GM21737 (cell line): ENCODE measurements around the gene C11orf71.

ENCODE experiments used
- ATAC-seq: cut with Tn5 transposase; IDR thresholded peaks from one replicate; pipeline ENCODE4 v1.9.1; 2021; ENCODE audit warnings: mild to moderate bottlenecking, moderate library complexity; ENCODE audit not compliant: unreplicated experiment

The C11orf71 gene

DNA sequence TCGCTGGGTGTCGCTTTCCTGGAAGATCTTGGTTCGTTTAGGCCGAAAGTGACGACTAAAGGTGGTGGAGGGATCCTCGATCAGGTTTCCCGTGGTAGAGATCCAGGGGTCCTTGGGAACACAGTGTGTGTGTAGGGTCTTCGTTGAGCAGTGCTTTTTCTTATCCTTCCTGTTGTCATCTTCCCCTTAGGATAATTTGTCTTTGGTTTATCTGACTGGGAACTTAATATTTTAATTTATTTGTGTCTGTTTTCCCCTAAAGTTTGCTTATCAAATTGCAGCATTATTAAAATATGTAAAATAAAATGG is 558 bp upstream of the C11orf71 start:
- ATAC-seq = no peak

DNA sequence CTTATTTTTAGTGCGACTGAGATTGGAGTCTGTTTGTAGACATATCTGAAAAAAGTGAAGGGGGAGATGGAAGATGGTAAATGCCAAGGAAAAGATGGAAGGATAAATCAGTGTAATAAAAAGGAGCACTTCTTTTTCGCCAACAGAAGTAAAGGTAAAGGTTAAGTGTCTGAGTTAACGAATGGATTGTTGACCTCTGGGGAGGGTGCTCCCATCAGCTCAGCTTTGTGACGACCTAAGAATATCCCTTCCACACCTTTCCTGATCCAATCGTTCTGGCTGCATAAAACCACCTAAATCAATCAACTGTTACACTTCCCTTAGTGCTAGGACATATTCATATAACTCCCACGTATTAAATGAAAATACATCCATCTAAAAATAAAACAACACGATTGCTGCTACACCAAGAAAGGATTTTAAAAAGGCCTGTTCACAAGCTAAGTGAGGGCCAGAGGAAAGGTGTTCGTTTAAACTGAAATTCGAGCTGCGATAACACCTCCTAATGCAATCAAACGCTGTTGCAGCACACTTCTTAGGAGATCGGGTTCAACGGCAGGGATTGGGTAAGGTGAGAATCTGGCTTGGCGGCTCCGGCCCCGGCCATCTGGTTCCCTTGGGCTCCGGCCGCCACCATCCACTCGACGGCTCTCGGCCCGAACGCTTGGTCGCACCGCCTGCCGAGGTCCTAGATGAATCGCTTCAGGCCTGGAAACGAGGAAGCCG is 658 bp downstream of the C11orf71 start:
- ATAC-seq = no peak

DNA sequence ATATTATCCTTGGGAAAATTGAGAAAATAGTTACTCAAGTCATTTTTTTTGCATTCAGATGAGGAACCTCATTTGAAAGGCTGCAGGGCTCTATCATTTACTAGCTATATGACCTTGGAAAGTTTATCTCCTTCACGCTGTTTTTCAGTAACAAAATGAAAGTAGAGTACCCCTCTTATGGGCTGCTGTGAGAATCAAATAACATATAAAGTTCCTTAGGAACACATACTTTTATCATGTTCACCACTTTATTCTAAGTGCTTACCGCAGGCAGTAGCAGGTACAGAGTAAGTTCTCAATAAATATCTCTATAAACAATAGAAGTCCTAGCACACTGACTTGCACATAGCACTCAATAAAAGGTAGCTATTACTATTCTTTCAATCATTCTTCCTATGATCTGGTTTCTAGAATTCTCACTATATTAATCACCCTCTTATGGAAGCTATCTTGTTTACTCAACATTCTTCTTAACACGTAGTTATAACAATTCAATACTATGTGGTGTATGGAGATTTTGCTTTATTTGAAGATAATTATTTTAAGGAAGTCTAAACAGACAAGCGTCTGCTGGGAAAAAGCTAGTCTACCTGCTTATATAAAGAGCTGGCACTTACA is 1.9 kb downstream of the C11orf71 start:
- ATAC-seq = no peak

DNA sequence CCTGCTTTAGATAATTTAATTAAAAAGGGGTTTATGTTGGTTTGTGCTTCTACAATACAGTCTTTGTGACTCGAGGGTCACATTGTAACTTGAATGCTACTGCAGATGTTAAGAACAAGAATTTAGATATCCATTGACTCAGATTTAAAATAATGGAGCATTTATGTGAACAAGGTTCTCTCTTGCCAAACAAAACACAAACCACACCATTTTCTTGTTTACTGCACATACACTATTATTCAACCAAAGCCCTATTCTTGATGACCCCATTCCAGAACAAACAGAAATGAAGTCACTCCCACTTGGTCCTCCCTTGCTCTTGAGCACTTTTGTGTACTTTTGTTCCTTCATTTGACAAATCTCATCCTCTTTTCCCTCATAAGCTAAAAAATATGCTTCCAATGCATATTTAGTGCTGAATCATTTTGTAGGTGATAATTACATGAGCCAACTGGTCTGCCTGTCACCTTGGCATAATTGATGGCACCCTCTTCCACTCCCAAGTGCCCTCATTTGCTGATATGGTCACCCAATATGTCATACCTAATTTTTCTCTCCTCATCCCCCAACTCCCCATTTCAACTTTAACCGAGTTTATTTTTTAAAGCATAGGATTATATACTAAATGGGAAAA is 2.8 kb downstream of the C11orf71 start:
- no peak for ATAC-seq

DNA sequence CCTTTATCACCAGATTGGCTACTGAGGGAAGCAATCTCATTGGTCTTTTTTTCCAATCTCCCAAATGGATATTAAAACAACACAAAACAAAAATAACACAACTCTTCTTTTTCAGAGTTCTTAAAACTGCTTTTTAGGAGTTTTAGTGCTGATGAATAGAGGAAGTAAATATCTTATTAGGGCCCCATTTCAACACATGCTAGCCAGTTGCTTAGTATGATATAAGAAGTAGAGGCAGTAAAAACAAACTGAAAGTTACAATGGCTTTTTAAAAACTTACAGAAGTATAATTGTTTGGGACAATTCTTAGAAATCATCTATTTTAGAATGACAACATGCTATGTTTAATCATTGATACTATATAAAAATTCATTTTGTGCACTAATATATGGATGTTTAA is 3.4 kb downstream of the C11orf71 start:
- no peak for ATAC-seq

DNA sequence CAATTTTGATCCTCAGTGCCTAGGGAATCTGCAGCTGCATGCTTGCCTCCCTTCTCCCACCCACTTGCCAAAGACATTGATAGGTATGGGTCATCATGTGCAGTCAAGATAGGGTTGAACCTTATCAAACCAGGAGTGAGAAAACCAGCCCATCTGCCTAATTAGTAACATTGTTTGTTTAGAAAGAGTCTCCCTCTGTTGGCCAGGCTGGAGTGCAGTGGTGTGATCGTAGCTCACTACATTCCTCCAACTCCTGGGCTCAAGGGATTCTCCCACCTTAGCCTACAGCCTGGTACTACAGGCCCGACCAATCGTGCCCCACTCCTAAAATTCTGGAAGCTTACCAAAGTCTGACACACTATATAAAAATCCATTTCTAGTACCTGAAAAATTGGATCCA is 4.6 kb downstream of the C11orf71 start:
- no peak for ATAC-seq

DNA sequence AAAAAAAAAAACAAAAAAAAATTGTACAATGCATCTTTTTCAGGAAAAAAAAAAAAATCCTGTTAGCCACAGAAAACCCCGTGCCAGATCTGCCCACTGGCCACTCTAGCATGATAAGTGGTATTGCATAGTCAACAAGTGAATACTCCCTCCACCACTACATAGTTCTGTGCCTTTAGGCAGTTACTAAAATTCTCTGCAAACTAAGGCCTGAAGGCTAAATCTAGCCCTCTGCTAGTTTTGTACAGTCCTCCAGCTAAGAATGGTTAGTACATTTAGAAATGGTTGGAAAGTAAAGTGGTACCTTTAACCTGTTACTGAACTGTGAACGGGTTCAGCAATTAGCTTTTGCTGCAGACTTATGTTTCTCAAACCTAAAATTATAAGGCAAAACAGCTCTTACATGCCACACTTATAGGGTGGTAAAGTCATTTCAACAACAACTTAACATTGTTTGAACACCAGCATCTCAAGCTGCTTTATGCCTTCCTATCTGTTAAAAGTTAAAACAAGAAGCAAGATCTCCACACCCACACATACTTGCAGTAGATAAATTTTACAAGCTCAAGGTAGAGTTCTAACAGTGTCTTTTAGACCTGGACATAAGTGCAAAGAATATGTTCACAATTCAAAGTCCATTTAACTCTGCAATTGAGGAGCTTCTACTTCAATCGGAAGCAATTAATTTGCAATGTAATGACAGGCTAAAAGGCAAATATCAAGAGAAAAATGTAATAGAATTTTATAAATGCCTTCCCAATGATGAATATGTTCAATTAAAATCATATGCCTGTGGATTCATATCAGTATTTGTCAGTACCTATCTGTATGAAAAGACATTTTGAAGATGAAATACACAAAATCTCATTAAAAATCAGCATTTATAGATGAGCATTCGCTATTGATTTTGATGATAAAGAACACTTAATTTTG is 7.3 kb downstream of the C11orf71 start:
- ATAC-seq = no peak

DNA sequence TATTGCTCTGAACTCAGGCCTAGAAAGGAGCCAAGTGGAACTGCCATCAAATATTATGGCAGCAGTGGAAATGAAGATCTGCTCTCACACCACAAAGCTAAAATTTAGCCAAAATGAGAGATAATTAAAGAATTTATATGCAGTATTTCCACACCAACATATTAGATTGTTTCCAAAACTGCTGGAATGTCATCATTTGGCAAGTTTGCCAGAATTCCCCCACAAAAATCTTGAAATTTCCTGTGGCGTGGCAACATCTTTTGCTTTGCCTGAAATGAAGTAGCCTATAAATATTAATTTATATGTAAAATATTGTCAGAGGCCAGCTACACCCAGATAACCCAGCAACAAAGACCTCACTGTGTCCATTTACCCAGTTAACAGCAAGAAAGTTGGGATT is 13.8 kb downstream of the C11orf71 start:
- no peak for ATAC-seq

DNA sequence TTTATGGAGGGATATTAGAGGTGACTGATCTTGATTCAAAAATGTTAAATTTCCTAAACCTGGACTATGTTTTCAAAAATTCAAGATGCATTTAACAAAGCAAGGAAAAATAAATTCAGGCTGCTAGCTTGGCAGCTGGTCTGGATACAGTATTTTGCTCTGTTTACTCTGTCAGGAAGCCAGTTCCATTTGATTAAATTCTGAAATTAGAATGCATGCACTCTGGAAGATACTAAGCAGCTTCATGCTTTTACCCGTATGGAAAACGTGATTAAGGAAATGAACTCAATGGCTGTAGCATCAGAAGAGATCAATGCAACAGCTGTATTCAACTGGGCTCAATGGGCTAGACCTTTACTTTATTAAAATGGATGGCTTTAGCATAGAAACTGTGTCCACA is 14.2 kb downstream of the C11orf71 start:
- no peak for ATAC-seq

DNA sequence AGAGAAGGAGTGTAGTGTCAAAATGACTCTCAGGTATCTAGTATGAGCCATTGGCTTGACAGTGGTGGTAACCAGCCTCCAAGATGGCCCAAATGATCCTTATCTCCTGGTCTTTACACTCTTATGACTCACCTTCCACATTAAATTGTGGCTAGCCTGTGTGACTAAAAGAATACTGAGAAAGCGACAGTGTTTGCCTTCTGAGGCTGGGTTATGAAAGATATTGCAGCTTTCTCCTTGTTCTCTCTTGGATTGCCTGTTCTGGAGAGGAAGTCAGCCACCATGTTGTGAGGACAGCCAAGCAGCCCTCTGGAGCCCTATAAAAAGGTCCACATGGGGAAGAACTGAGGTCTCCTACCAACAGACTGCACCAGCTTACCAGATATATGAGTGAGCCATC is 15.8 kb downstream of the C11orf71 start:
- no peak for ATAC-seq

DNA sequence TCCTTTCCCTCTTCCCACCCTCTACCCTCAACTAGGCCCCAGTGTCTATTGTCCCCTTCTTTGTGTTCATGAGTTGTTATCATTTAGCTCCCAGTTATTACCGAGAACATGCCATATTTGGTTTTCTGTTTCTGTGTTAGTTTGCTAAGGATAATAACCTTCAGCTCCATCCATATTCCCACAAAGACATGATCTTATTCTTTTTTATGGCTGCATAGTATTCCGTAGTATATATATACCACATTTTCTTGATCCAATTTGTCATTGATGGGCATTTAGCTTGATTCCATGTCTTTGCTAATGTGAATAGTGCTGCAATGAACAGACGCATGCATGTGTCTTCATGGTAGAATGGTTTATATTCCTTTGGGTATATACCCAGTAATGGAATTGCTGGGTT is 17.8 kb downstream of the C11orf71 start:
- no peak for ATAC-seq

DNA sequence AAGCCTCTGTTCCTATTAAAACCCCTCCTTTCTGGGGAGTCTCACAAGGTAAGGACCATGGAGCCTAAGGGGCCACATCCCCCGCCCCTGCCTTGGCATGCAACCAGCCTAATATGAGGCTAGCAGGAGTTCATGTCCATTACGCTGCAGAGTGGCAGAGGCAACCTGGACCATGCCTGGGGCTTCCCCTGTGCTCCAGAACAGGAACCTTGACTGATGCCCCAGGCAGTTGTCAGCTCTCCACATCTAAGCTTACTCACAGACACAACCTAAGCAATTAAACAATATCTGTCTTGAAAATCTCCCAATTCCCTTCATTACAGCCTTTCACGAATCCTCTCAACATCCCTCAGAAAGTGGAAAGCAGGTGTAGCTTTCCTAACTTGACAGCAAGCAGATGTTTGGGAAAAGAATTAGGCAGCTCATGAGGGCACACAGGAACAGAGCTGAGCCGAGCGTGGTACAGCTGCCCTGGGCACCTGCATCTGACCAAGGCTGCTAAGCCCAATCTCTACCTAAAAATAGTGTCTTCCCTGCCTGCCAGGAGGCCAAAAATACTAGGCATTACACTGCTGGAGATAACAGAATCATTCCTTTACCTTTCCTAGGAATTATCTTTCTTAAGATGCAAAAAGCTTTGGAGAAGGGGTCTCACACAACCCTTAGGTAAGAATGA is 20.8 kb downstream of the C11orf71 start:
- ATAC-seq = no peak

DNA sequence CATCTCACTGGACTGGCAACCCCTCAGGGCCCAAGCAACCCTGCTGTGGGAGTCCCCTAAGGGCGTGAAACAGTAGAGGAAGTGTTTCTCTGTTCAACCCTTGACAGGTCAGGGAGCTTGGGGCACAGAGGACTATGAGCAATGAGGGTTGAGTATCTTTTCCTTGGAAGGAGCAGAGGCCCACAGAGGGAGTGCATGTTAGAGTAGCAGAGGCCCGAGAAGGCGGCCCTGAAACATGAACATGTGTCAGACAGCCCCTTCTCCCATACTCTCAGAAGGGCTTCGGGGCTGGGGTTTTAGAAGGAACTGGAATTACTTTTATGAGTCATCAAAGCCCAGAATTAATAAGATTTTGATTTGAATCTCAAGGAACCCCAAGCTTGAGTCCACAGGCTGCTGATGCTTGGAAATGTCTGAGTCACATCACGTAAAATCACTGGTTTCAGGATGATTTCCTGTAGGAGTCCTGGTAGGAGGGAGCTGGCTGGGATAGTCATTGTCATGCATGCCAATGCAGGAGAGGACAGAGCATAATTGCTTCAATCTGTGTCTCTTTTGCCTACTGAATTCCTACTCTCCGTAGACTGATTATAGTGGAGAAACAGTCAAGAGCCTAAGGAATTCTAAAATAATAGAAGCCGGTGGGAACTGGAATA is 22.6 kb downstream of the C11orf71 start:
- no peak for ATAC-seq

DNA sequence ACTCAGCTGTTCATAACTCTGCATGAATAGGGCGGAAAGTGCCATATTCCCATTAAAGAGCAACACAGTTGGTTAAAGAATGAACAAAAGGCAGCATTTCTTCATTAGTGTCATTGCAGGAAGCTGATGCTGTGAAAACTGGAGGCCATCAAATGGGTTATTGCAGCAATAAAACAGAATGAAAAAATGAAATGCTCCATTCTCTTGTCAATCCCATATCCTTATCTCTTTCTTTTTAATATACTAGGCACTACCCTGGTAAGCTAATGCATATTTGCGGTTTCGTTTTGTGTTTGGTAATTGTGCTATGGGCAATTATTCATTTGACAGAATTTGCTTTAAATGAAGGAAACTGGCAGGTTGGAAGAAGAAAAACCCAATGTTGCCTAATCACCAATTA is 25.3 kb downstream of the C11orf71 start:
- no peak for ATAC-seq

DNA sequence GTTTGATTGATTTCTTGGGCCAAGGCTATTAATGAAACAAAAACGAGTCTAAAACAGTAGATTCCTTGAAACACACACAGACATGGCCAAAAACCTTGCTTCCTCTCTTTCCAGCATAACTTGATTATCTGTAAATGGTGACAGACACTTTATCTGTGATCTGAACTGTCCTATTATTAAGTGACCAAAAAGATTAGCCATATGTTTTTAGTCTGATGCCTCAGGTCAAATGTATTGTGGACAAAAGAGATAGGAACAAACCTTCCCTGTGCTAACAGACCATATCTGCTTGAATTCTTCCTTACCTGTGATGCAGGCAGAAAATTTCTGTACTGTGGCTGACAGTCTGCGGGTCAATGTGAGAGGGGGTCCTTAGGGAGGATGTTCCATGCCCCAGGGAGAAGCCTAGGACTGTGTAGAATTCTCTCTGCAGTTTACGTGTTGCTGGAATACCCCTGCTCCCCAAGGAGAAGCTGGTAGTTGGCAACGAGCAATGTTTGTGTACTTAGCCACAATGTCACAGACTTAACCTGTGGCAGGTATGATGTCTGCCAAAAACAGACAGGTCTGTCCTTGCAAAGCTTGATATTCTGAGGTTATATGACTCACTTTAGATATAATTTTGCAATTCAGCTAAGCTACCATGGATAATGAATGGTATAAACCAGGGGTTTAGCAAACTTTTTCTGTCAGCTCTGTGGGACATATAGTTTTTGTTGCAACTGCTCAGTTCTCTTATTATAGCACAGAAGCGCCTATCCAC is 31.2 kb downstream of the C11orf71 start:
- no peak for ATAC-seq

DNA sequence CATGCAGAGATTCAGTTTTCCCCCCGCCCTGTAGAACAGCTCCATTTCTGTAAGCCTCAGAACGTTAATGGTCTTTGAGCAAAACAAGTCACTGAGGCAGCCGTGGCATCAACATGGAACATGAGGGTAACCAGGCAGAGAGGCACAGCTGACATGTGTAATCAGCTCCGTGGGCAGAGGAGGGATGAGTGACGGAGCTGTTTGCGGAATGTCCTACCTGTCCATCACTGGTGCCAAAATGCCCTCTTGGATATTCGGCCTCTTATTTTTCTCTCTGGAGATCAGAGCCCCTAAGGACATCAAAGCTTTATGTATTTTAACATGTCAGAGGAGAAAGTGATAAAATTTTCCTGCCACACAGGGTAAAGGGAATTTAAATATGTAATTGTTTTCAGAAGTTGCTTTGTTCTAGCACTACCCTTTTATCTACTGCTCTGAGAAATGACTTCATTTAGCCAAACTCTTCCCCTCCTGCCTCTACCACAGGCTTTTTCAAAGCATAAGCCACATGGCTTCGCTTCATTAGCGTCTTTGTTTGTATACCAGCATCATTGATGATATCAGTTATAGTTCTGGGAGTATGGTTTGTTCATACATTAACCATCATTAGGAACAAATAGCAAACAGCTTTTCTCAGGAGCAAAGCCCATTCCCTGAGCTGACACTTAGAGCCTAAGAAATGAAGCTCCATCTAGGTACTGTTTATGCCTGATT is 32.9 kb downstream of the C11orf71 start:
- no peak for ATAC-seq

DNA sequence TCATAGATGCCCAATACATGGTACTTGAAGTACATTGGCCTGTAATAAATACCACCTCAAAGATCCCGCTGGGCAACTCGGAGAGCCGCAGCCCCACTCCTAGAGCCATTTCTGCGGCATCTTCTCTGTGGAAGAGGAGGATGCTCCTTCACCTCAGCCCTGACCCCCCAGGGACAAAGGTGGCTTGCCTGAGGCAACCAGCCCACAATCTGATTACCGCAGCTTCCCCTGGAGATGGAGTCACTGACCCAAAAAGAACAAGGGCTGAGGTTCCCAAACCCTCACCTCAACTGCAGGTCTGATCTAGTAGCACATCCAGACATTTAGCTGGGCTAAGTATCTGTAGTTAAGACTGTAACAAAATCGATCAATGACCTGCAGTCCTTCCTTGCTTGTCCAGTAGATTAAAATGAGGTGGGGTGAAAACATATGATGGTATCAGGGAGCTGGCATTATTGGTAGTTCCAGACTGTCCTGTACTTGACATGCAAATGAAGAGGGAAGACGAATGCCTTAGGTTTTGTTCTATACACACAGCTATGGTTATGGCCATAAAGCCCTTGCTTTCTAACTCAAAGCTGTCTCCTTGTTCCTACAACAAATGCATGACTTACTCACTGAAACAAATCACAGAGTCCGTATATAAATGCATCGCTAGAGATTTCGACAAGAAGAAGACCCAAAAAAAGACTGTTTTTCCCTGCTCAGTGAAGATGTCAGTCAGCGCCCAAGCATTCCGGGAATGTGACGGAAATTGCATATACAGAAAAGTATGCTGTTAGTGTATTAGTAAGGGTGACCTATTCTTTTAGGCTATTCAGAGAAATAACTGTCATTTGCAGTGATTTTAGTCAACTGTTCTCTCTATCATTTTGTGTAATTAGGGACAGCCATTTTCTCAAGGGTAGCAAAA is 33.7 kb downstream of the C11orf71 start:
- no peak for ATAC-seq

DNA sequence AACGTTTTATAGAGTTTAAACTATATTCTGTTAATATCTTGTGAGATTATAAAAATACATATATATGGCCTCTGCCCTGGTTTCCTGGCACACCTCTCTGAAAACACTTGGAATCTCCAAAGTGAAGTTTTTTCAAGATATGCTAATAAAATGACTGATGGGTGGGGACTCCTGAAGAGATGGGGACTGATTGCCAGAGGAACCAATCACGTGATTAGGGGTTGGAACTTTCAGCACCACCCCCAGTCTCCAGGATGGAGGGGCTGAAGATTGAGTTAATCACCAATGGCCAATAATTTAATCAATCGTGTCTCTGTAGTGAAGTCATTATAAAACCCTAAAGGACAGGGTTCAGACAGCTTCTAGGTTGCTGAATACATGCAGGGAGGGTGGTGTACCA is 37.4 kb downstream of the C11orf71 start:
- ATAC-seq = no peak
